ENCODE measurements around the gene FOXC1.

Gene FOXC1

GRCh38 chr6:1613346-1613687 lies 3.6 kb downstream of the FOXC1 start:
- Histone ChIP-seq H3K4me3 (ENCODE audit: low read length) (no peak overlapping the region), H4K20me1 (ENCODE audit: control insufficient read depth, insufficient read depth, low read depth, low read length) (no peaks in the 10 kb centered on the region), H3K27me3 (ENCODE audit: control insufficient read depth, low read length) (peaks cover 22% of the 10 kb centered on the region), H3K36me3 (ENCODE audit: control insufficient read depth, low read length) (no peaks in the 10 kb centered on the region), H3K9me2 (replicated peaks; ENCODE audit: control insufficient read depth, low read length) (no peaks in the 10 kb centered on the region), H3K9me3 (ENCODE audit: control insufficient read depth, insufficient read depth, low read length) (no peaks in the 10 kb centered on the region), H3K79me2 (ENCODE audit: control insufficient read depth, low read length) (no peaks in the 10 kb centered on the region), H3K4me2 (ENCODE audit: low read length) (0 out of 2 replicates have a peak overlapping the region, but pooled peaks have one; percentile 1), H3K4me1 (ENCODE audit: control insufficient read depth, low read length) (peaks cover 17% of the 10 kb centered on the region), H3K27ac (ENCODE audit: low read depth, low read length) (no peak overlapping the region), H3F3A (ENCODE audit: control insufficient read depth, insufficient read depth) (peaks cover 11% of the 10 kb centered on the region)
- TF ChIP-seq, protein P1, sequence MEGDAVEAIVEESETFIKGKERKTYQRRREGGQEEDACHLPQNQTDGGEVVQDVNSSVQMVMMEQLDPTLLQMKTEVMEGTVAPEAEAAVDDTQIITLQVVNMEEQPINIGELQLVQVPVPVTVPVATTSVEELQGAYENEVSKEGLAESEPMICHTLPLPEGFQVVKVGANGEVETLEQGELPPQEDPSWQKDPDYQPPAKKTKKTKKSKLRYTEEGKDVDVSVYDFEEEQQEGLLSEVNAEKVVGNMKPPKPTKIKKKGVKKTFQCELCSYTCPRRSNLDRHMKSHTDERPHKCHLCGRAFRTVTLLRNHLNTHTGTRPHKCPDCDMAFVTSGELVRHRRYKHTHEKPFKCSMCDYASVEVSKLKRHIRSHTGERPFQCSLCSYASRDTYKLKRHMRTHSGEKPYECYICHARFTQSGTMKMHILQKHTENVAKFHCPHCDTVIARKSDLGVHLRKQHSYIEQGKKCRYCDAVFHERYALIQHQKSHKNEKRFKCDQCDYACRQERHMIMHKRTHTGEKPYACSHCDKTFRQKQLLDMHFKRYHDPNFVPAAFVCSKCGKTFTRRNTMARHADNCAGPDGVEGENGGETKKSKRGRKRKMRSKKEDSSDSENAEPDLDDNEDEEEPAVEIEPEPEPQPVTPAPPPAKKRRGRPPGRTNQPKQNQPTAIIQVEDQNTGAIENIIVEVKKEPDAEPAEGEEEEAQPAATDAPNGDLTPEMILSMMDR (IDR thresholded peaks at IDR 0.05; ENCODE audit: low read depth, low read length, poor library complexity, severe bottlenecking) = no peak
- TF ChIP-seq EZH2phosphoT487 (IDR thresholded peaks at IDR 0.05; ENCODE audit: borderline replicate concordance, low read length) = no peak

GRCh38 chr6:1613688-1614447 lies 4.2 kb downstream of the FOXC1 start:
- no peak for TF ChIP-seq EZH2phosphoT487 (IDR thresholded peaks at IDR 0.05; ENCODE audit: borderline replicate concordance, low read length)
- TF ChIP-seq, protein P1 (IDR thresholded peaks at IDR 0.05; ENCODE audit: low read depth, low read length, poor library complexity, severe bottlenecking) = no peak
- H3K4me2 ChIP-seq (ENCODE audit: low read length) = no peak overlapping the region
- no peaks in the 10 kb centered on the region for H3K9me2 ChIP-seq (replicated peaks; ENCODE audit: control insufficient read depth, low read length)
- no peak overlapping the region for H3K27ac ChIP-seq (ENCODE audit: low read depth, low read length)
- no peaks in the 10 kb centered on the region for H3K9me3 ChIP-seq (ENCODE audit: control insufficient read depth, insufficient read depth, low read length)
- no peak overlapping the region for H3K4me3 ChIP-seq (ENCODE audit: low read length)
- H3K79me2 ChIP-seq (ENCODE audit: control insufficient read depth, low read length) = no peaks in the 10 kb centered on the region
- peaks cover 11% of the 10 kb centered on the region for H3F3A ChIP-seq (ENCODE audit: control insufficient read depth, insufficient read depth)
- H3K4me1 ChIP-seq (ENCODE audit: control insufficient read depth, low read length) = peaks cover 12% of the 10 kb centered on the region
- peaks cover 17% of the 10 kb centered on the region for H3K27me3 ChIP-seq (ENCODE audit: control insufficient read depth, low read length)
- H4K20me1 ChIP-seq (ENCODE audit: control insufficient read depth, insufficient read depth, low read depth, low read length) = no peaks in the 10 kb centered on the region
- no peaks in the 10 kb centered on the region for H3K36me3 ChIP-seq (ENCODE audit: control insufficient read depth, low read length)

DNA sequence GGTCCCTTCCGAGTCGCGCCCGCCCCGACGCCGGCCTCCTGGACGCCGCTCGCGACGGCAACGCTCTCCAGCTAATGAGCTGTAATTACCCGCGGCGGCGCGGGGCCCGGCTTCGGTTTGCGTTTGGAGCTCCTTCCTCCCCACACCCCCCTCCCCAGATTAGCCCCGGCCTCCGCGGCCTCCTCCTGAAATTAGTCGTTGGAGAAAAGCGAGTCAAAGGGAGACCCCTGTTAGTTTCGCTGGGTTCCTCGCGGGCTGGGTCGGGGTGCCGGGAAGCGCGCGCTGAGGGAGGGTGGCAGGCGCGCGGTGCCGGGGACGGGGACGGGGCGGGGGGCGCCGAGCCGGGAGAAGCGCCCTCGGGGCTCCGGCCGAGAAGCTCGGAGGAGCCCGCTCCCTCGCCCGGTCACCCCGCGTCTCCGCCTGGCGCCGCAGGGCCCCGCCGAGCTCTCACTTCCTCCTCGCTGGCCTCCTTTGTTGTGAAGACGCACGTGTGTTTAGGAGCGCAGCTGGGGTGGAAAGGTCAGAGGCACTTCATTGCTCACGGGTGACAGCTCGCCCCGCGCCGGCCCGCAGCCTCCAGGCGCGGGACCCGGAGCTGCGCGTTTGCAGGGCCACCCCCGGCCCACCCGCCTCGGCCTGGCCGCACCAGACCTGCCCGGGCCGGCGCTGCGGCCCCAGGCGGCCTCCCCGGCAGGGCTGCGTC lies 4.9 kb downstream of the FOXC1 start:
- Histone ChIP-seq H3K27ac (ENCODE audit: low read depth, low read length) (no peak overlapping the region), H3K9me2 (replicated peaks; ENCODE audit: control insufficient read depth, low read length) (no peaks in the 10 kb centered on the region), H3K79me2 (ENCODE audit: control insufficient read depth, low read length) (no peaks in the 10 kb centered on the region), H3K9me3 (ENCODE audit: control insufficient read depth, insufficient read depth, low read length) (no peaks in the 10 kb centered on the region), H3K4me1 (ENCODE audit: control insufficient read depth, low read length) (peaks cover 7% of the 10 kb centered on the region), H3F3A (ENCODE audit: control insufficient read depth, insufficient read depth) (peaks cover 11% of the 10 kb centered on the region), H3K36me3 (ENCODE audit: control insufficient read depth, low read length) (no peaks in the 10 kb centered on the region), H4K20me1 (ENCODE audit: control insufficient read depth, insufficient read depth, low read depth, low read length) (no peaks in the 10 kb centered on the region), H3K4me2 (ENCODE audit: low read length) (no peak overlapping the region), H3K27me3 (ENCODE audit: control insufficient read depth, low read length) (peaks cover 12% of the 10 kb centered on the region), H3K4me3 (ENCODE audit: low read length) (no peak overlapping the region)
- TF ChIP-seq, protein P1 (IDR thresholded peaks at IDR 0.05; ENCODE audit: low read depth, low read length, poor library complexity, severe bottlenecking) = no peak
- no peak for TF ChIP-seq EZH2phosphoT487 (IDR thresholded peaks at IDR 0.05; ENCODE audit: borderline replicate concordance, low read length)
